ENCODE data around the gene ACAN.

DNA sequence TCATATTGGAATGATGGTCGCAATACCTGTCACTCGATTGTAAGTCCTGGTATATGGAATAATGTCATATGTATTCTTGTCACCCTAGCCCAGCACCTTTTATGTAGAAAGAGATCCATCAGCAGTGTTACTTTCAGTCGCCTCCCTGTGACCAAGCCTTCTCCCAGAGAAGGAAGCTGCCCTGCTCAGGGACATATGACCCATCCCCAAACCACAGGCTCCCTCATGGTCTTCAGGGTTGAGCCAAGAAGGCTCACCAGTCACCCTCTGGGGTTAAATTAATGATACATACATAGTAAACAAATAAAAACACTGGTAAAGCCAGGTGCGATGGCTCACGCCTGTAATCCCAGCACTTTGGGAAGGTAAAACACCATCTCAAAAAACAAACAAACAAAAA lies 114.5 kb downstream of the ACAN start:
- TF ChIP-seq CTCF (IDR thresholded peaks at IDR 0.05; ENCODE audit: extremely low read depth in 1 of 2, insufficient read depth in 1 of 2, low read depth in 1 of 2, low read length in 2 of 2), result no peak
- TF ChIP-seq POLR2A (IDR thresholded peaks at IDR 0.05; ENCODE audit: low read depth, low read length), result no peak
- TF ChIP-seq, protein P1, sequence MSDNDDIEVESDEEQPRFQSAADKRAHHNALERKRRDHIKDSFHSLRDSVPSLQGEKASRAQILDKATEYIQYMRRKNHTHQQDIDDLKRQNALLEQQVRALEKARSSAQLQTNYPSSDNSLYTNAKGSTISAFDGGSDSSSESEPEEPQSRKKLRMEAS (IDR thresholded peaks at IDR 0.05; ENCODE audit: insufficient read depth, insufficient read length), result no peak
- TF ChIP-seq FOS (IDR thresholded peaks at IDR 0.05; ENCODE audit: borderline replicate concordance, insufficient read depth, low read length), result no peak
- no peak for TF ChIP-seq EZH2 (IDR thresholded peaks at IDR 0.05; ENCODE audit: borderline replicate concordance, low read depth, low read length, severe bottlenecking)
- no peak for TF ChIP-seq GATA2 (IDR thresholded peaks at IDR 0.05; ENCODE audit: insufficient read depth, insufficient read length, low read depth, low read length)
- TF ChIP-seq MYC (IDR thresholded peaks at IDR 0.05; ENCODE audit: low read depth, low read length), result no peak
- TF ChIP-seq POLR2AphosphoS5 (IDR thresholded peaks at IDR 0.05; ENCODE audit: insufficient read depth, low read depth, low read length), result no peak
